ENCODE data around the gene ELOB.

ELOB gene

GRCh38 chr16:2767140-2767731 is 9.8 kb downstream of the ELOB start:
- DNase-seq = no peak

- no peak for DNase-seq
These were observed 10.5 kb downstream of the ELOB start for GRCh38 chr16:2766430-2767139.

GRCh38 chr16:2765462-2766404 is 11.3 kb downstream of the ELOB start:
- DNase-seq = no peak

- no peak for DNase-seq
These were observed 12.4 kb downstream of the ELOB start for GRCh38 chr16:2764718-2765117.

GRCh38 chr16:2763173-2763572 is 13.9 kb downstream of the ELOB start:
- no peak for DNase-seq

- DNase-seq = no peak
These were observed 14.4 kb downstream of the ELOB start for GRCh38 chr16:2762711-2763110.

GRCh38 chr16:2761886-2762583 is 15.0 kb downstream of the ELOB start:
- DNase-seq = no peak

GRCh38 chr16:2761472-2761871 is 15.6 kb downstream of the ELOB start:
- no peak for DNase-seq

GRCh38 chr16:2757344-2757743 is 19.7 kb downstream of the ELOB start:
- no peak for DNase-seq

GRCh38 chr16:2756288-2757015 is 20.6 kb downstream of the ELOB start:
- DNase-seq = no peak

GRCh38 chr16:2755158-2755557 is 21.9 kb downstream of the ELOB start:
- no peak for DNase-seq

GRCh38 chr16:2753733-2754020 is 23.4 kb downstream of the ELOB start:
- no peak for DNase-seq

- DNase-seq = peak; percentile 63 to 88
These were observed 24.0 kb downstream of the ELOB start for GRCh38 chr16:2752850-2753732.

GRCh38 chr16:2752035-2752849 is 24.8 kb downstream of the ELOB start, which contains the start of gene SRRM2:
Gene SRRM2, plus strand, starts transcription at chr16:2752638. Its CDS starts 3,727 bp downstream, at chr16:2756365.
- DNase-seq = peak; percentile 95 to 97

GRCh38 chr16:2751577-2752034 is 25.5 kb downstream of the ELOB start:
- DNase-seq = peak; percentile 87 to 89

- DNase-seq = no peak
These were observed 27.1 kb downstream of the ELOB start for GRCh38 chr16:2749936-2750335.

- DNase-seq = no peak
These were observed 27.6 kb downstream of the ELOB start for GRCh38 chr16:2749476-2749875.

- no peak for DNase-seq
These were observed 28.2 kb downstream of the ELOB start for GRCh38 chr16:2748757-2749455.

- no peak for DNase-seq
These were observed 31.1 kb downstream of the ELOB start for GRCh38 chr16:2745961-2746360.

All from NCI-H446 (cell line).